ENCODE data around the gene HLCS. TPM values are rescaled to one million over a fixed set of nuclear protein-coding genes. Genes with fewer than 3 reads are reported as not detected.

Gene HLCS
- total and polyA plus RNA-seq, 2 experiments from 2014 or later: 12.4 to 20.1 TPM

- DNase-seq (ENCODE audit: low read depth in 1 of 2, low spot score in 1 of 2): no peak
- no peaks in the 10 kb centered on the region for H3K27me3 ChIP-seq
- no peaks in the 10 kb centered on the region for H3K4me1 ChIP-seq (ENCODE audit: low read depth)
- H3K4me3 ChIP-seq: no peak overlapping the region
- no peaks in the 10 kb centered on the region for H3K9me3 ChIP-seq (ENCODE audit: low read depth)
- H3K36me3 ChIP-seq: no peaks in the 10 kb centered on the region
- no peak overlapping the region for H3K27ac ChIP-seq
- no peak for TF ChIP-seq CTCF (IDR thresholded peaks at IDR 0.05; ENCODE audit: low read depth, low read length)
These were observed 49.8 kb downstream of the HLCS start for GRCh38 chr21:36916718-36917117.

- Histone ChIP-seq H3K4me3 (no peak overlapping the region), H3K9me3 (ENCODE audit: low read depth) (no peaks in the 10 kb centered on the region), H3K4me1 (ENCODE audit: low read depth) (no peaks in the 10 kb centered on the region), H3K36me3 (no peaks in the 10 kb centered on the region), H3K27me3 (no peaks in the 10 kb centered on the region), H3K27ac (no peak overlapping the region)
- no peak for DNase-seq (ENCODE audit: low read depth in 1 of 2, low spot score in 1 of 2)
- no peak for TF ChIP-seq CTCF (IDR thresholded peaks at IDR 0.05; ENCODE audit: low read depth, low read length)
These were observed 50.7 kb downstream of the HLCS start for GRCh38 chr21:36915696-36916245.

GRCh38 chr21:36915014-36915695 lies 51.3 kb downstream of the HLCS start:
- Histone ChIP-seq H3K9me3 (ENCODE audit: low read depth) (no peaks in the 10 kb centered on the region), H3K27me3 (no peaks in the 10 kb centered on the region), H3K36me3 (no peaks in the 10 kb centered on the region), H3K4me1 (ENCODE audit: low read depth) (no peaks in the 10 kb centered on the region), H3K27ac (no peak overlapping the region), H3K4me3 (no peak overlapping the region)
- no peak for TF ChIP-seq CTCF (IDR thresholded peaks at IDR 0.05; ENCODE audit: low read depth, low read length)
- DNase-seq (ENCODE audit: low read depth in 1 of 2, low spot score in 1 of 2): no peak

GRCh38 chr21:36914244-36915013 lies 52.0 kb downstream of the HLCS start:
- no peak for DNase-seq (ENCODE audit: low read depth in 1 of 2, low spot score in 1 of 2)
- Histone ChIP-seq H3K36me3 (no peaks in the 10 kb centered on the region), H3K27ac (no peak overlapping the region), H3K9me3 (ENCODE audit: low read depth) (no peaks in the 10 kb centered on the region), H3K4me3 (no peak overlapping the region), H3K27me3 (no peaks in the 10 kb centered on the region), H3K4me1 (ENCODE audit: low read depth) (no peaks in the 10 kb centered on the region)
- TF ChIP-seq CTCF (IDR thresholded peaks at IDR 0.05; ENCODE audit: low read depth, low read length): no peak

GRCh38 chr21:36913247-36914169 lies 53.0 kb downstream of the HLCS start:
- Histone ChIP-seq H3K9me3 (ENCODE audit: low read depth) (no peaks in the 10 kb centered on the region), H3K27me3 (no peaks in the 10 kb centered on the region)
- no peak for DNase-seq (ENCODE audit: low read depth in 1 of 2, low spot score in 1 of 2)

More at GRCh38 chr21:36913247-36914169, 53.0 kb downstream of the HLCS start:
- Histone ChIP-seq H3K27ac (no peak overlapping the region), H3K4me1 (ENCODE audit: low read depth) (no peaks in the 10 kb centered on the region), H3K36me3 (no peaks in the 10 kb centered on the region), H3K4me3 (no peak overlapping the region)
- no peak for TF ChIP-seq CTCF (IDR thresholded peaks at IDR 0.05; ENCODE audit: low read depth, low read length)
